ENCODE results near the gene NEK10.

DNA sequence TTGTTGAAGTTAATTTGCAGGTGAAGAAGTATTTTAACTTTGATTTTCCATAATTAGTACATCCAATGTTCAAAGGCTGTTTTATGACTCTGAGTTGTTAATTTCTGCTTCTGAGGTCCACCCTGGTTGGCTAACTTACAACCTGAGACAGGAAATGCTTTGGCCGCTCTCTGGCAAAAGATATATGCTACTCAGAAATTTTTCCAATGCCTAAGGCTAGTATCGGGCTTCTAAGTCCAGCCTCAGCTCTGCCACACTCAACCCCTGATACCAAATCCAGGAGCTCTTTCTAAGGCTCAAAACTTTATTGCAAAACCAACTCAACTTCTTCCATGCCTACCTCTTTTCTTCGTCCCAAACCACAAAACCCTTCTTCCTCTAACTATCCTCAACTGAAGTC is 192.9 kb downstream of the NEK10 start:
- TF ChIP-seq CTCF (IDR thresholded peaks at IDR 0.05): no peak
- TF ChIP-seq POLR2AphosphoS5 (IDR thresholded peaks at IDR 0.05; ENCODE audit: insufficient read depth in 1 of 2, low read depth in 1 of 2): no peak
